ENCODE results near the gene CTNNA2. TPM values are rescaled to one million over a fixed set of nuclear protein-coding genes. Genes with fewer than 3 reads are reported as not detected.
"Not testable (repeated sequence)": the region's sequence is repeated elsewhere in the genome, so short reads cannot be mapped to it uniquely, and the experiment has no call there.

CTNNA2 gene
- total RNA-seq, 1 experiment from 2014 or later = 0.54 TPM

- Histone ChIP-seq H3K9me3 (ENCODE audit: control insufficient read depth, insufficient read depth, low read depth, low read length) (no peaks in the 10 kb centered on the region), H3K27ac (ENCODE audit: low read length) (no peak overlapping the region), H3K36me3 (ENCODE audit: control insufficient read depth, insufficient read depth, low read length) (no peaks in the 10 kb centered on the region), H3K4me3 (ENCODE audit: low read depth in 2 of 2, low read length in 2 of 2) (no peak overlapping the region), H3K27me3 (ENCODE audit: control insufficient read depth, insufficient read depth, low read length) (no peaks in the 10 kb centered on the region), H3K4me1 (ENCODE audit: control insufficient read depth, insufficient read depth, low read length) (no peaks in the 10 kb centered on the region)
- DNase-seq (ENCODE audit: low read depth, low spot score) = no peak
- ChIA-PET POLR2A (no interaction called here), CTCF (no interaction called here)
- BruUV-seq (replicated peaks) = no TSS peak
- TF ChIP-seq POLR2AphosphoS5 (IDR thresholded peaks at IDR 0.05; ENCODE audit: low read depth, low read length) (no peak), SIN3A (IDR thresholded peaks at IDR 0.05; ENCODE audit: borderline replicate concordance, insufficient read depth, low read depth, low read length) (no peak), TCF7L2 (IDR thresholded peaks at IDR 0.05; ENCODE audit: low read depth, low read length) (no peak)
- TF ChIP-seq, protein P1, sequence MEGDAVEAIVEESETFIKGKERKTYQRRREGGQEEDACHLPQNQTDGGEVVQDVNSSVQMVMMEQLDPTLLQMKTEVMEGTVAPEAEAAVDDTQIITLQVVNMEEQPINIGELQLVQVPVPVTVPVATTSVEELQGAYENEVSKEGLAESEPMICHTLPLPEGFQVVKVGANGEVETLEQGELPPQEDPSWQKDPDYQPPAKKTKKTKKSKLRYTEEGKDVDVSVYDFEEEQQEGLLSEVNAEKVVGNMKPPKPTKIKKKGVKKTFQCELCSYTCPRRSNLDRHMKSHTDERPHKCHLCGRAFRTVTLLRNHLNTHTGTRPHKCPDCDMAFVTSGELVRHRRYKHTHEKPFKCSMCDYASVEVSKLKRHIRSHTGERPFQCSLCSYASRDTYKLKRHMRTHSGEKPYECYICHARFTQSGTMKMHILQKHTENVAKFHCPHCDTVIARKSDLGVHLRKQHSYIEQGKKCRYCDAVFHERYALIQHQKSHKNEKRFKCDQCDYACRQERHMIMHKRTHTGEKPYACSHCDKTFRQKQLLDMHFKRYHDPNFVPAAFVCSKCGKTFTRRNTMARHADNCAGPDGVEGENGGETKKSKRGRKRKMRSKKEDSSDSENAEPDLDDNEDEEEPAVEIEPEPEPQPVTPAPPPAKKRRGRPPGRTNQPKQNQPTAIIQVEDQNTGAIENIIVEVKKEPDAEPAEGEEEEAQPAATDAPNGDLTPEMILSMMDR (IDR thresholded peaks at IDR 0.05) = no peak
- TF ChIP-seq, protein P2, sequence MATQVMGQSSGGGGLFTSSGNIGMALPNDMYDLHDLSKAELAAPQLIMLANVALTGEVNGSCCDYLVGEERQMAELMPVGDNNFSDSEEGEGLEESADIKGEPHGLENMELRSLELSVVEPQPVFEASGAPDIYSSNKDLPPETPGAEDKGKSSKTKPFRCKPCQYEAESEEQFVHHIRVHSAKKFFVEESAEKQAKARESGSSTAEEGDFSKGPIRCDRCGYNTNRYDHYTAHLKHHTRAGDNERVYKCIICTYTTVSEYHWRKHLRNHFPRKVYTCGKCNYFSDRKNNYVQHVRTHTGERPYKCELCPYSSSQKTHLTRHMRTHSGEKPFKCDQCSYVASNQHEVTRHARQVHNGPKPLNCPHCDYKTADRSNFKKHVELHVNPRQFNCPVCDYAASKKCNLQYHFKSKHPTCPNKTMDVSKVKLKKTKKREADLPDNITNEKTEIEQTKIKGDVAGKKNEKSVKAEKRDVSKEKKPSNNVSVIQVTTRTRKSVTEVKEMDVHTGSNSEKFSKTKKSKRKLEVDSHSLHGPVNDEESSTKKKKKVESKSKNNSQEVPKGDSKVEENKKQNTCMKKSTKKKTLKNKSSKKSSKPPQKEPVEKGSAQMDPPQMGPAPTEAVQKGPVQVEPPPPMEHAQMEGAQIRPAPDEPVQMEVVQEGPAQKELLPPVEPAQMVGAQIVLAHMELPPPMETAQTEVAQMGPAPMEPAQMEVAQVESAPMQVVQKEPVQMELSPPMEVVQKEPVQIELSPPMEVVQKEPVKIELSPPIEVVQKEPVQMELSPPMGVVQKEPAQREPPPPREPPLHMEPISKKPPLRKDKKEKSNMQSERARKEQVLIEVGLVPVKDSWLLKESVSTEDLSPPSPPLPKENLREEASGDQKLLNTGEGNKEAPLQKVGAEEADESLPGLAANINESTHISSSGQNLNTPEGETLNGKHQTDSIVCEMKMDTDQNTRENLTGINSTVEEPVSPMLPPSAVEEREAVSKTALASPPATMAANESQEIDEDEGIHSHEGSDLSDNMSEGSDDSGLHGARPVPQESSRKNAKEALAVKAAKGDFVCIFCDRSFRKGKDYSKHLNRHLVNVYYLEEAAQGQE (IDR thresholded peaks at IDR 0.05; ENCODE audit: insufficient read depth in 1 of 2, low read depth in 2 of 2, low read length in 1 of 2) = no peak
- ATAC-seq = no peak
- intact Hi-C loops (cut with micrococcal nuclease; ENCODE audit: unreplicated experiment) = no loop called here
- in situ Hi-C loops (cut with HindIII; ENCODE audit: low pct_unique_long_range_greater_than_20kb, low sequenced_read_pairs) = no loop called here
Observed at GRCh38 chr2:80198042-80198441, 685.2 kb downstream of the CTNNA2 start.

- Histone ChIP-seq H3K27me3 (ENCODE audit: control insufficient read depth, insufficient read depth, low read length) (no peaks in the 10 kb centered on the region), H3K36me3 (ENCODE audit: control insufficient read depth, insufficient read depth, low read length) (no peaks in the 10 kb centered on the region), H3K4me3 (ENCODE audit: low read depth in 2 of 2, low read length in 2 of 2) (no peak overlapping the region), H3K27ac (ENCODE audit: low read length) (no peak overlapping the region), H3K4me1 (ENCODE audit: control insufficient read depth, insufficient read depth, low read length) (no peaks in the 10 kb centered on the region), H3K9me3 (ENCODE audit: control insufficient read depth, insufficient read depth, low read depth, low read length) (no peaks in the 10 kb centered on the region)
- ChIA-PET CTCF (no interaction called here), POLR2A (interaction anchor here (0.7 kb wide), 1 partner anchor 498 kb away, joined by 3 read pairs; no protein-coding TSS in a partner anchor)
- intact Hi-C loops (cut with micrococcal nuclease; ENCODE audit: unreplicated experiment) = no loop called here
- DNase-seq (ENCODE audit: low read depth, low spot score) (no peak), ATAC-seq (no peak)
- in situ Hi-C loops (cut with HindIII; ENCODE audit: low pct_unique_long_range_greater_than_20kb, low sequenced_read_pairs) = no loop called here
- no peak for TF ChIP-seq POLR2AphosphoS5 (IDR thresholded peaks at IDR 0.05; ENCODE audit: low read depth, low read length)
- TF ChIP-seq, protein P1 (IDR thresholded peaks at IDR 0.05) = no peak
- TF ChIP-seq, protein P2 (IDR thresholded peaks at IDR 0.05; ENCODE audit: insufficient read depth in 1 of 2, low read depth in 2 of 2, low read length in 1 of 2) = no peak
- no peak for TF ChIP-seq TCF7L2 (IDR thresholded peaks at IDR 0.05; ENCODE audit: low read depth, low read length)
- no peak for TF ChIP-seq SIN3A (IDR thresholded peaks at IDR 0.05; ENCODE audit: borderline replicate concordance, insufficient read depth, low read depth, low read length)
- BruUV-seq (replicated peaks) = no TSS peak
Observed at GRCh38 chr2:80199504-80199903, 686.7 kb downstream of the CTNNA2 start.

GRCh38 chr2:80203929-80204328 lies 691.1 kb downstream of the CTNNA2 start:
- H3K27ac ChIP-seq (ENCODE audit: low read length); BruUV-seq (replicated peaks); H3K27me3 ChIP-seq (ENCODE audit: control insufficient read depth, insufficient read depth, low read length); in situ Hi-C loops (cut with HindIII; ENCODE audit: low pct_unique_long_range_greater_than_20kb, low sequenced_read_pairs); H3K4me3 ChIP-seq (ENCODE audit: low read depth in 2 of 2, low read length in 2 of 2); H3K9me3 ChIP-seq (ENCODE audit: control insufficient read depth, insufficient read depth, low read depth, low read length); H3K4me1 ChIP-seq (ENCODE audit: control insufficient read depth, insufficient read depth, low read length); H3K36me3 ChIP-seq (ENCODE audit: control insufficient read depth, insufficient read depth, low read length); ATAC-seq; CTCF ChIA-PET; intact Hi-C loops (cut with micrococcal nuclease; ENCODE audit: unreplicated experiment); DNase-seq (ENCODE audit: low read depth, low spot score); POLR2A ChIA-PET: not testable (repeated sequence)

Measured in Panc1 (cell line).